Hepatocyte (in vitro differentiated cells): ENCODE results near the gene PRR14L. TPM values are rescaled to one million over a fixed set of nuclear protein-coding genes. Genes with fewer than 3 reads are reported as not detected.

Experiments
- DNase-seq: peaks from one replicate; pipeline ENCODE4 v3.0.0-alpha.2; 2016; ENCODE audit warnings: low spot score
- H2AFZ ChIP-seq: fragments of 200-600 bp; sonication (generic); 2 replicates; pipeline ENCODE4 v1.6.0; 2016; ENCODE audit warnings: antibody characterized with exemption, mild to moderate bottlenecking
- H3K27ac ChIP-seq: fragments of 200-600 bp; sonication (generic); 2 replicates; pipeline ENCODE4 v1.5.1; 2016; ENCODE audit warnings: mild to moderate bottlenecking
- H3K27me3 ChIP-seq: fragments of 200-600 bp; sonication (generic); 2 replicates; pipeline ENCODE4 v1.6.1; 2016
- H3K36me3 ChIP-seq: fragments of 200-600 bp; sonication (generic); replicated peaks from 2 replicates; pipeline ENCODE4 v1.5.1; 2016; ENCODE audit warnings: low read depth; ENCODE audit not compliant: insufficient read depth
- H3K4me1 ChIP-seq: fragments of 200-600 bp; sonication (generic); 2 replicates; pipeline ENCODE4 v1.5.1; 2016; ENCODE audit warnings: mild to moderate bottlenecking, moderate library complexity; ENCODE audit not compliant: insufficient read depth
- H3K4me2 ChIP-seq: fragments of 200-600 bp; sonication (generic); 2 replicates; pipeline ENCODE4 v1.6.0; 2016
- H3K4me3 ChIP-seq: fragments of 200-600 bp; sonication (generic); 2 replicates; pipeline ENCODE4 v1.5.1; 2016; ENCODE audit warnings: mild to moderate bottlenecking
- H3K79me2 ChIP-seq: fragments of 200-600 bp; sonication (generic); 2 replicates; pipeline ENCODE4 v1.6.0; 2017; ENCODE audit warnings: mild to moderate bottlenecking
- H3K9me2 ChIP-seq: fragments of 200-600 bp; sonication (generic); replicated peaks from 2 replicates; pipeline ENCODE4 v1.6.0; 2017; ENCODE audit warnings: mild to moderate bottlenecking; ENCODE audit not compliant: insufficient read depth
- H3K9me3 ChIP-seq: fragments of 200-600 bp; sonication (generic); 2 replicates; pipeline ENCODE4 v1.5.1; 2016; ENCODE audit warnings: low read depth, mild to moderate bottlenecking
- H4K20me1 ChIP-seq: fragments of 200-600 bp; sonication (generic); 2 replicates; pipeline ENCODE4 v1.6.0; 2016; ENCODE audit warnings: mild to moderate bottlenecking; ENCODE audit not compliant: insufficient read depth, poor library complexity, severe bottlenecking
- CTCF ChIP-seq: fragments of 200-600 bp; sonication (generic); IDR thresholded peaks from 2 replicates; pipeline ENCODE4 v1.5.1; 2016; ENCODE audit warnings: antibody characterized with exemption, mild to moderate bottlenecking; ENCODE audit not compliant: poor library complexity
- EZH2 ChIP-seq: fragments of 200-600 bp; sonication (generic); IDR thresholded peaks from 2 replicates; pipeline ENCODE4 v1.6.1; 2016; ENCODE audit warnings: antibody characterized with exemption, mild to moderate bottlenecking, borderline replicate concordance
- EZH2phosphoT487 ChIP-seq: fragments of 200-600 bp; sonication (generic); IDR thresholded peaks from one replicate; pipeline ENCODE4 v1.6.1; 2018; ENCODE audit warnings: antibody characterized with exemption, mild to moderate bottlenecking, low read depth, moderate library complexity; ENCODE audit not compliant: unreplicated experiment, severe bottlenecking
- WGBS: methylation state at CpG from one replicate; pipeline ENCODE4 v1.1.6; 2016; ENCODE audit warnings: low lambda C conversion rate; ENCODE audit errors: missing lambda C conversion rate; 5-methylcytosine and 5-hydroxymethylcytosine counted together
- polyA plus RNA-seq: library from polyadenylated mRNA; unstranded; fragments of >200 nt; fragmentation: Nextera tagmentation; extraction: Ambion mirVana; gene quantifications from 2 replicates; pipeline ENCODE4 v1.2.1, GENCODE V29; 2016
- small RNA-seq: library from RNA; depleted of rRNA; stranded (forward); fragments of <200 nt; gene quantifications from one replicate; pipeline ENCODE3, GENCODE V24; 2014
- total RNA-seq: library from RNA; depleted of rRNA; stranded (reverse); fragments of >200 nt; gene quantifications from 2 replicates; pipeline ENCODE4 v1.2.3, GENCODE V29; 2014

PRR14L gene
- total and polyA plus RNA-seq, 2 experiments from 2014 or later: 13.2 to 30.4 TPM

DNA sequence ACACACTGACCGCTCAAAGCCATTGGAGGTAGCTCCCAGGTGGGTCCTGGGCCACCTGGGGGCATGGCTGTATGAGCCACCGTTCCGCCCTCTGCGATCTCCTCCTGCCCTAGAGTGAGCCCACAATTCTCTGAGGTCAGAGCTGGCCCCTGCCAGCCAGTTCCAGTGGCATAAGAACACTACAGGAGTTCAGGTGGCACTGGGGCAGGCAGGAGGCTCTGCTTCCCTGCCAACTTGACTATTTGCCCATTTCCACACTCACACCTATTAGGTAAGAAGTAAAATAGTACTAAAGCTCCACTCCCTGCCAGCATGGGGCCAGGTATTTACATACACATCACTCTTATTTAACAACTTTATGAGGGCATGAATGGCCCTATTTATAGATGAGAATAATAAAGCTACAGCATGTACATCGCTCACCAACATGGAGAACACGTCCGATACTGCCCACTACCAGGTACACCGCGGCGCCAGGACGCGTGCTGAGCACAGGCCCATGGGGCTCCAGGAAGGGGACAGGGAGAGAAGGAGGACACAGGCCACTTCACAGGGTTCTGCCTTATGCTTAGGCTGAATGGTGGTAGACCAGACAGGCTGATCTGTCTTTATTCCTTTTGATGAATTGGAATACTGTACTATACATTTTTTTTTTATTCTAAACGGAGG lies 114.2 kb downstream of the PRR14L start:
- Histone ChIP-seq H4K20me1 (no peaks in the 10 kb centered on the region), H3K9me3 (no peaks in the 10 kb centered on the region), H3K36me3 (no peaks in the 10 kb centered on the region), H3K4me2 (no peak overlapping the region), H3K27me3 (no peaks in the 10 kb centered on the region), H3K4me3 (no peak overlapping the region), H3K79me2 (peaks cover 70% of the 10 kb centered on the region), H3K9me2 (no peaks in the 10 kb centered on the region), H3K27ac (peak overlapping the region; percentile 11), H2AFZ (no peak overlapping the region), H3K4me1 (peaks cover 9% of the 10 kb centered on the region)
- peak; percentile 8 for DNase-seq
- TF ChIP-seq CTCF (no peak), EZH2 (no peak), EZH2phosphoT487 (no peak)
- WGBS: 95% methylated on average over 13 of the region's 13 CpGs

DNA sequence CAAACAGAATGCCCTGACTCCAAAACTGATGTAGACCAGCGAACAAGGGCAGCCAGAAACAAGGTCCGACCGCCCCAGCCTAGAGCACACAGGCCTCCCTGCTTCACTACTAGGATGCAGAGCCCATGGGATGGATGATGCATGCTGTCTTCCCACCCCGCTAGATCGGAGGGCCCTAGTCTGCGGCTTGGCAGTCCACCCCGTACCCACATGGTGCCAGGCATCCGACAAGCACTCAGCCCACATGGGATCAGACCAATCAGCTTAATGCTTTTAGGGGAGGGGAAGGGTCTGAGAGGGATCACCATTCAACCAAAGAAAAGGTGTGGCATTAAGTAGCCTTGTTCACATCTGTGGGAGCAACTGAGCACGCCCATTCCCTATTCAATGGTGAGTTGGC lies 118.5 kb downstream of the PRR14L start:
- Histone ChIP-seq H4K20me1 (peaks cover 16% of the 10 kb centered on the region), H3K36me3 (no peaks in the 10 kb centered on the region), H2AFZ (no peak overlapping the region), H3K4me1 (peaks cover 30% of the 10 kb centered on the region), H3K4me2 (peak overlapping the region; percentile 98), H3K9me3 (no peaks in the 10 kb centered on the region), H3K27ac (peak overlapping the region; percentile 95), H3K79me2 (peaks cover 74% of the 10 kb centered on the region), H3K27me3 (no peaks in the 10 kb centered on the region), H3K9me2 (no peaks in the 10 kb centered on the region), H3K4me3 (no peak overlapping the region)
- TF ChIP-seq CTCF (no peak), EZH2phosphoT487 (no peak), EZH2 (no peak)
- no peak for DNase-seq
- 86% methylated on average over 9 of the region's 9 CpGs for WGBS

Small RNA genes within 50 kb of the gene (small RNA-seq; reads per million reads assigned to genes)
- not detected for gene RN7SL20P

Other genes starting within 250 kb of the PRR14L start
- gene PISD, start 87.9 kb downstream of the PRR14L start, total RNA-seq: 46.2 and 54.7 TPM in 2 replicates
- 62.9 and 64.0 TPM in 2 replicates for gene PISD, start 87.9 kb downstream of the PRR14L start, polyA plus RNA-seq
- gene DEPDC5, start 3.9 kb upstream of the PRR14L start, total RNA-seq: 14.5 and 15.9 TPM in 2 replicates
- 12.9 and 14.7 TPM in 2 replicates for gene DEPDC5, start 3.9 kb upstream of the PRR14L start, polyA plus RNA-seq
- gene YWHAH, start 194.4 kb upstream of the PRR14L start, total RNA-seq: 80.7 and 87.0 TPM in 2 replicates
- gene YWHAH, start 194.4 kb upstream of the PRR14L start, polyA plus RNA-seq: 122 and 135 TPM in 2 replicates